Superior temporal gyrus (tissue), 1 donor: ENCODE measurements around the gene TK2.
"Not testable (repeated sequence)": the region's sequence is repeated elsewhere in the genome, so short reads cannot be mapped to it uniquely, and the experiment has no call there.

Experiments
- DNase-seq: peaks from one replicate; pipeline ENCODE4 v3.0.0-alpha.2; 2016; ENCODE audit errors: extremely low spot score

The TK2 gene

DNA sequence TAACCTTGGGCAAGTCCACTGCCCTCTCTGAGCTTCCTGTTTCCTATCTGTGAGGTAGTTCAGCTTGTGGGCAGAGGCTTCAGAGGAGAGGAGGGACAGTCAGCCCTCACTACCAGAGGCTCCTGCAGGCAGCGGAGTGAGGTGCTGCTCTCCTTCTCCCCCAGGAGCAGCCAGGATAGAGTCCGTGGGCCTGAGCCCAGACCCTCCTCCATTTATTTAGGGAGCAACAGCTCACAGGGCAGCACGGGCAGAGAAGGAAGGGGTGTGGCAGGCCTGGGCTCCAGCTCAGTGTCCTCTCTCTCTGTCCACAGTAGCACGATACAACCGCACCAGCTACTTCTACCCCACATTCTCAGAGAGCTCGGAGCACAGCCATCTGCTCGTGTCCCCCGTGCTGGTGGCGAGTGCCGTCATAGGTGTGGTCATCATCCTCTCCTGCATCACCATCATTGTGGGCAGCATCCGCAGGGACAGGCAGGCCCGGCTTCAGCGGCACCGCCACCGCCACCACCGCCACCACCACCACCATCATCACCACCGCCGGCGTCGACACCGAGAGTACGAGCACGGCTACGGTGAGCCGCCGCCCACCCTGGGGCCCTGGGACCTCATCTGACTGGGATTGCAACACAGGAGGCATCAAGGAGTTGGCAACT is 80.5 kb downstream of the TK2 start:
- no peak for DNase-seq

DNA sequence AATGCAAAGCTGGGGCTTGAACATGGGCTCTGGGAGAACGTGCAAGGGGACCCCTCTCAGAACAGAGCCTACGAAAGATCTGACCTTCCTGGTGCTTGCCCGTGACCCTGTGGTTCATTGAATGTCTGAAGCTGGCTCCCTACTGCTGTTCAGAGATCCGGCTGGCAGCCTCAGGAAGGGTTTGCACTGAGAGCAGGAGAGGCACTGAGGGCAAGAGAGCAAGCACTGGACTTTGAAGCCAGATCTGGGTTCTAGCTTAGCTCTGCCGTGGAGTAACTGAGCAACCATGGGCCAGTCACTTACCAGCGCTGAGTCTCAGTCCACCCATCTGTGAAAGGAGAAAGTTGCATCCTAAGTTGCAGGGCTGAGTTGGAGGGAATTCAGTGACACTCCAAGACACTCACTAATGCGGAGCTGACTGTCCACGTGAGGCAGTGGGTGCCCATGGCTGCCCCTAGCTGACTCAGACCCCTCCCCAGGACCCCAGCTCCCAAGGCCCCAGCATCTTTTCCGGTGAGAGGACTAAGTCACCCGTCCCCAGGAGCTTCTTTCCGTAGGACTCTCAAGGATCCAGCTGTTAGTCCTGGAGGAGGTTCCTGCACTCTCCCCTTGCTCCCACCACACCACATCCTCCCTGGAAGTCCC is 81.5 kb downstream of the TK2 start:
- DNase-seq, result no peak

DNA sequence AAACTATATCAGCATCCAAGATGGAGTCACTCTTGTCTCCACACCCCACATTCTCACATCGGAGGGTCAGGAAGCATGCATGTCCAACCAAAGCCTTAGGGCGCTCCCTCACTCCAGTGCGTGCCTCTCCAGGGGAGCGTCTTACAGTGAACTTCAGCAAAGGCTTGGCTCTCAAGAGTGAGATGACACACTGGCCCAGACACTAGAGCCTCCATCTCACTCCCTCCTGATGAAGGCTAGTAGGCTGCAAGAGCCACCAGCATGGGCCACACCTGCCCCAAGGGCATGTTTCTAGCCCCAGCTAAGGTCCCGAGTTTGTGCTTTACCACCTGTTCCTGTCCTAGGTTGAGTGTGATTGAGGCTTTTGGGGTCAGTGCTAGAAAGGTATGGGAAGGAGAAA is 82.3 kb downstream of the TK2 start:
- no peak for DNase-seq

DNA sequence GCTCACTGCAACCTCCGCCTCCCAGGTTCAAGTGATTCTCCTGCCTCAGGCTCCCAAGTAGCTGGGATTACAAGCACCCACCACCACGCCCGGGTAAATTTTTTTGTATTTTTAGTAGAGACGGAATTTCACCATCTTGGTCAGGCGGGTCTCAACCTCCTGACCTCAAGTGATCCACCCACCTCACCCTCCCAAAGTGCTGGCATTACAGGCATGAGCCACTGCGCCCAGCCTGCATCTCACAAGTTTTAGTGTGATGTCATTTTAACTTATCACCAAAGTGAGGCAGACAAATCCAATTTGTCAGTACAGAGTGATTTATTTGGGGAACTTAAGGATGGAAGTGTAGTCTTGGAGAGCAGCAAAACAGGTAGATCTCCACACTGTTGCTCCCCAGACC is 83.3 kb downstream of the TK2 start:
- DNase-seq, result not testable (repeated sequence)

DNA sequence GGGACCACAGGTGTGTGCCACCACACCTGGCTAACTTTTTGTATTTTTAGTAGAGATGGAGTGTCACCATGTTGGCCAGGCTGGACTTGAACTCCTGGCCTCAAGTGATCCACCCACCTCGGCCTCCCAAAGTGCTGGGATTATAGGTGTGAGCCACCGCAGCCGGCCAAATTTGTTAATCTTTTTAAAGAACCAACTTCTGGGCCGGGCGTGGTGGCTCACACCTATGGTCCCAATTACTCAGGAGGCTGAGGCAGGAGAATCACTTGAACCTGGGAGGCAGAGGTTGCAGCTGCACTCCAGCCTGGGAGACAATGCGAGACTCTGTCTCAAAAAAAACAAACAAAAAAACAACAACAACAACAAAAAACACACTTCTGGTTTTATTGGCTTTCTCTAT is 84.0 kb downstream of the TK2 start:
- not testable (repeated sequence) for DNase-seq

DNA sequence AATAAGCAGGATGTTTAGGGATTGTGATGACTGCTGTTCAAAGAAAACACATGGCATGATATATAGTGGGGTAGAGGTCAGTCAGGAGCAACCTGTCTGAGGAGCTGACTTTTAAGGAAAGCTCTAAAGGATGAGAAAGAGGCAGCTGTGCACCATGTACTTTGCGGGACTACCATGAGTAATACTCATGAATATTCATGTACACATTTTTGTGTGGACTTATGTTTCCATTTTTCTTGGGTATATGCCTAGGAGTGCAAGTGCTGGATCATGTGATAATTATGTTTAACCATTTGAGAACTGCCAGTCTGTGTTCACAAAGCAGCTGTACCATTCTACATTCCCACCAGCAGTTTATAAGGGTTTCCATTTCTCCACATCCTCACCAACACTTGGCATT is 87.0 kb downstream of the TK2 start:
- DNase-seq, result no peak

DNA sequence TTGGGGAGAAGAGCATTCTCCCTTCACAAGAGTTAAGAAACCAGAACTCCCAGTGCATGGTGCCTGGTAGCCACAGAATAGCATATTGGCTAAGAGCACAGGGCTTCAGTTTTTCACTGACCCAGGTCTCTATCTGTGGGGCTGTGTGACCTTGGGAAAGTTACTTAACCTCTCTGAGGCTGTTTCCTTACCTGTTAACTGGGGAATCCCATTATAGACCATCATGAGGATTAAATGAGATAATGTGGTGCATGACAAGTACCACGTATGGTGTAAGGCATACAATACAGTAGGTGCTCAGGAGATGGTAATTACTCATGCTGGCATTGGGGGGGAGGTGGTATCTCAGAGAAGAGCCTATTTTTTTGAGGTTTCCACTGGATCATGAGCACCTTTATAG is 89.2 kb downstream of the TK2 start:
- DNase-seq, result no peak

DNA sequence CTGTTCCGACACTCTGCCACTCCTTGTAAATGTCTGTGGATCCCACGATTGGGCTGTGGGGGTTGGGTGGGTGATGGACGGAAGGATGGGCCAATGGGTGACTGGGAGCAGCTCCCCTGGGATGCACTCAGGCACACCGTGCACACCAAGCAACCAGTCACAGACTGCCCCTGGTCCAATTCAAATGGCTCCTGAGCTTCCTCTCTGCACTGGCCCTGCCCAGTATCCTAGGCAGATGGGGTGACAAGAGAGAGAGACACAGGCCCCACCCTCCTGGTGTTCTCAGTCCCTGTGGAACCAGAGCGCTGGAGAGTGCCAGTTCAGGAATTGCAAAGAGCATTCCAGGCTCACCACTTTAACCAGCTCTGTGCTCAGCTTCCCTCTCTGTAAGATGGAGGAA is 90.0 kb downstream of the TK2 start:
- DNase-seq, result no peak

DNA sequence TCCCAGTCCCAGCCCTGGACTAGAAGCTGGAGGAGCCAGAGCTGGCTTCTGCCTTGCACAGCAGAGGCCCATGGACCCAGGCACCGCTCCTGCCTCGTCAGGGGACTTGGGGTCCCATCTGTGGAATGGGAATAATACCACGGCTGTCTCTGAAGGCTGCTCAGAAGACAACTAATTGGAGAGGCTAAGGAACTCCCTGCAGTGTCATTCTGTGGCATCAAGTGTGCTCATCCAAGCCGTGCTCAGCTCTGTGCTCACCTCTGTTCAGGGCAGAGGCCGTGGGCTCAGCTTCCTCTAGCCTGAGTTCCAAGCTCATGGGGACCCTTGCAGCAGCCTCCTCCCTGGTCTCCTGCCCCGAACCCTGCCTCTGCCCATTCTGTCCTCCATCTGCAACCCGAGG is 91.1 kb downstream of the TK2 start:
- no peak for DNase-seq

DNA sequence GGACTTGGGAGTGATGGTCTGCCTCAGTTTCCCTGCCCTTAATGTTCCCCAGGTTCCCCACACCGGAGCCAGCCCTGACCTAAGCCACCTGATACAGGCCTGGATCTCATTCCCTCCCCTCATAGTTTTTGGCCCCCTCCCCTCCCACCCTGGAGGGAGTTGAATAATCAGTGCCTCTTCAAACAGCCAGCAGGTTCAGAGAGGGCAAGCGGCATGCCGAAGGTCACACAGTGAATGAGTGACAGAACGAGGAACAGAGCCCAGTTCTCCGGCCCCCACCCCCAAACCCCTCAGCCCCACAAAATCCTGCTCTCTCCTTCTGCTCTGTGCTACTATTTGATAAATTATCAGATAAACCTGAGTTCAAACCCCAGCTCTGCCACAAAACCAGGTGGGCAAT is 91.6 kb downstream of the TK2 start:
- DNase-seq, result no peak
